RWPE1 (cell line): Measurements from ENCODE around the gene MAT1A.
"Not testable (repeated sequence)": the region's sequence is repeated elsewhere in the genome, so short reads cannot be mapped to it uniquely, and the experiment has no call there.

Source experiments
- CTCF ChIA-PET: fragments of 350-600 bp; sonication (Branson Sonifier 250); formaldehyde crosslinking; extraction: SDS; loops from one replicate; lab custom pipeline; 2021; lab: Yijun Ruan, JAX
- POLR2A ChIA-PET: fragments of 400-600 bp; formaldehyde crosslinking; extraction: SDS; loops from one replicate; lab custom pipeline; 2020; ENCODE audit warnings: antibody characterized with exemption; ENCODE audit not compliant: low non-redundant PET; lab: Yijun Ruan, JAX
- DNase-seq: peaks from one replicate; pipeline ENCODE4 v3.0.0; 2012; ENCODE audit warnings: low spot score
- H3K27ac ChIP-seq: fragments of 450-650 bp; 2 replicates; pipeline ENCODE4 v1.5.1; 2017
- TF ChIP-seq, protein P1 (sequence below): fragments of 450-650 bp; conservative IDR thresholded peaks from 2 replicates; pipeline ENCODE4 v1.5.1; 2017; ENCODE audit warnings: low read depth, mild to moderate bottlenecking

MAT1A gene

DNA sequence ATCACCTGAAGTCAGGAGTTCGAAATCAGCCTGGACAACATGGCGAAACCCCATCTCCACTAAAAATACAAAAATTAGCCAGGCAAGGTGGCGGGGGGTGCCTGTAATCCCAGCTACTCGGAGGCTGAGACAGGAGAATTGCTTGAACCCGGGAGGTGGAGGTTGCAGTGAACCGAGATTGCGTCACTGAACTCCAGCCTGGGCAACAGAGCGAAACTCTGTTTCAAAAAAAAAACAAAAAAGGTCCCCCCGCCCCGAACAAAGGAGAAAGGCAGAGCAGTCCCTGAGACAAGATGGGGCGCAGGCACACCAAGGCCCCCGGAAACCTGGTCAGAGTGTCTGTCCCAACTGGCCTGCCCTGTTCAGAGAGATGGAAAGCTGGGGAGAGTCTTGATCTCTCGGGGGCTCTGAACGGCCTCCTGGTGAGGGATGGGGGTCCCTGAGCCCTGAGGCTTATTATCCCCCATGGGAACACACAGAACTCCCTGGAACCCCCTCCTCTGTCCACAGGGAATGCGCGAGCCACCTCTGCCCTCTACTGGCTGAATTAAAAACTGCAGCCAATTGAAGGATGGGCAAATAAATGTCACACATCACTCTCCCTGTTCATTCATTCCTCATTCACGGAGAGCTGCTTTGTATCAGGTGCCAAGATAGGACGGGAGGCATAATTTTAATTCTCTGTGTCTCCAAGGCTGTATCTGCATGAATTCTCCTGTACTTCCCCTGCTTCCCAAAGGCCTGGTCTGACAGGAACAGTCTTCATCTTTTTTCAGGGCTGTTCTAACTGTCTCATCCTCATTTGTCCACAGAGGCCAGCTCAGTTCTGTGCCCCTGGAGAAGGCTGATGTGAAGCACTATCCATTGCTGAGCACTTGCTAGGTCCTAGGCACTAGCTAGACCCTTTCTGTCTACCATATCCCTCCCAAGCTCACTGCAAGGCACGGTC is 28.9 kb downstream of the MAT1A start:
- ChIA-PET CTCF (interaction anchor here (0.5 to 1.6 kb wide), 21 partner anchors 9 to 1285 kb away, joined by 3 to 10 read pairs (median 4); no protein-coding TSS in a partner anchor), POLR2A (no interaction called here)
- H3K27ac ChIP-seq, result no peak overlapping the region
- peak; percentile 42 for DNase-seq
- TF ChIP-seq, protein P1, sequence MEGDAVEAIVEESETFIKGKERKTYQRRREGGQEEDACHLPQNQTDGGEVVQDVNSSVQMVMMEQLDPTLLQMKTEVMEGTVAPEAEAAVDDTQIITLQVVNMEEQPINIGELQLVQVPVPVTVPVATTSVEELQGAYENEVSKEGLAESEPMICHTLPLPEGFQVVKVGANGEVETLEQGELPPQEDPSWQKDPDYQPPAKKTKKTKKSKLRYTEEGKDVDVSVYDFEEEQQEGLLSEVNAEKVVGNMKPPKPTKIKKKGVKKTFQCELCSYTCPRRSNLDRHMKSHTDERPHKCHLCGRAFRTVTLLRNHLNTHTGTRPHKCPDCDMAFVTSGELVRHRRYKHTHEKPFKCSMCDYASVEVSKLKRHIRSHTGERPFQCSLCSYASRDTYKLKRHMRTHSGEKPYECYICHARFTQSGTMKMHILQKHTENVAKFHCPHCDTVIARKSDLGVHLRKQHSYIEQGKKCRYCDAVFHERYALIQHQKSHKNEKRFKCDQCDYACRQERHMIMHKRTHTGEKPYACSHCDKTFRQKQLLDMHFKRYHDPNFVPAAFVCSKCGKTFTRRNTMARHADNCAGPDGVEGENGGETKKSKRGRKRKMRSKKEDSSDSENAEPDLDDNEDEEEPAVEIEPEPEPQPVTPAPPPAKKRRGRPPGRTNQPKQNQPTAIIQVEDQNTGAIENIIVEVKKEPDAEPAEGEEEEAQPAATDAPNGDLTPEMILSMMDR, result peak; percentile 89

DNA sequence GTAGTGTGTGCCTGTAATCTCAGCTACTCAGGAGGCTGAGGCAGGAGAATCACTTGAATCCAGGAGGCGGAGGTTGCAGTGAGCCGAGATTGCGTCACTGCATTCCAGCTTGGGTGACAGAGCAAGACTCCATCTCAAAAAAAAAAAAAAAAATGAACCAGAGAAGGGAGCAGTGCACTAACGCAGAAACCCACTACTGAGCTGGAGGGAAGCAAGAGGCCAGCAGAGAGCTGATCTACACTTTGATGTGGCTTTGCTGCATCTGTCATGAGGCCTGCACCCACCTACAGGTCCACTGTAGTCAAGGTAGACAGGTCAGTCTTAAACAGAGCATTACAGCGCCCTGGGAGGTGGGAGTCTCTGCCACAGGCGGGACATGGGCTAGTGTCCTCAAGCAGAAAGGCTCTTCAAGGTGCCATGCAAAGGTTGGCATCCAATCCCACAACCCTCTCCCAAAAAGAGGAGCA is 30.0 kb downstream of the MAT1A start:
- no peak overlapping the region for H3K27ac ChIP-seq
- CTCF ChIA-PET, result interaction anchor here (0.6 to 1.0 kb wide), 2 partner anchors 100 to 116 kb away, joined by 4 read pairs; no protein-coding TSS in a partner anchor
- DNase-seq, result no peak
- TF ChIP-seq, protein P1, result no peak
- POLR2A ChIA-PET, result no interaction called here

DNA sequence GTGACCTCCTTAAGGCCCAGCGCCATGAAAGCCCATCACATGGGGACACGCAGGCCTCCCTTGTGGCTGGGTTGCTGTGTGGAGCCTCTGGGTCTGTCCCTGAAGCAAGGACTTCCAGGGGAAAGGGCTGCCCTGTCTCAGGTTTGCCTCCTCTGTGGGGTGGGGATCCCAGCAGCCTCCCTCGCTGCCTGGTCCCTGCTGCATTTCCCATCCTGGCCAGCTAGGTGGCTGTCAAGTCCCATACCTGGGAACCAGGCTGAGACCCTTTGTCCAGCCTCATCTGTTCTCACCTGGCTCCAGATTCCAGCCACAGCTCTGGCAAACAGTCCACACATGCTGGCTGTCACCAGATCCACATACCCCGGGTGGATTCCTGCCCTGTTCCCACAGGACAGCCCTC is 32.7 kb downstream of the MAT1A start:
- CTCF ChIA-PET, result interaction anchor here (0.6 kb wide), 1 partner anchor 882 kb away, joined by 3 read pairs; no protein-coding TSS in a partner anchor
- H3K27ac ChIP-seq, POLR2A ChIA-PET: not testable (repeated sequence)
- DNase-seq, result peak; percentile 33

GRCh38 chr10:80254726-80255125 is 34.7 kb downstream of the MAT1A start:
- POLR2A ChIA-PET, DNase-seq, CTCF ChIA-PET, H3K27ac ChIP-seq: not testable (repeated sequence)

GRCh38 chr10:80253963-80254271 is 35.5 kb downstream of the MAT1A start:
- H3K27ac ChIP-seq, DNase-seq, CTCF ChIA-PET: not testable (repeated sequence)

DNA sequence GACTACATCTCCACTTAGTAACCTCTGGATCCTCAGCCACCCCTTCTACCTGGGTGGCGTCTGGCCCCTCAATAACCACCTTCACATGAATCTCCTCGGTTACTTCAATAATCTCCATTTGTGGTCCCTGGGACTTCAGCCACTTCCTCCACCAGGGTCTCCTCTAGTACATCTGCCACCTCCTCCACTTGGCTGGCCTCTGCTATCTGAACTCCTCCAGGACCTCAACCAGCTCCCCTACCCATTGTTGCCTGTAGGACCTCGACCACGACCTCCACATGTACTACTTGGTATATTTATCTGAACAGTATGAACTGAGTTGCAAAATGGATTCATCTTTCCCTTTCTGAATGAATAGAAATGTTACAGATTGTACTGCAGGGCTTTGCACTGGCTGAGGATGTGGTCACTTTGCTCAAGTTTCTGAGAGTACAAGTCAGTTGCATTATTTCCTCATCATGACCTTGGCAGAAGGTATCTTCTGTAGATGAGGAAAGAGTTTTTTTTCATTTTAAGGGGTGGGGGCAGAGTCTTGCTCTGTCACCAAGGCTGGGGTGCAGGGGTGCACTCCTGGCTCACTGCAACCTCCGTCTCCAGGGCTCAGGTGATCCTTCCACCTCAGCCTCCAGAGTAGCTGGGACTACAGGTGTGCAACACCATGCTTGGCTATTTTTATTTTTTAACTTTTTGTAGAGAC is 36.0 kb downstream of the MAT1A start:
- POLR2A ChIA-PET, result no interaction called here
- no peak overlapping the region for H3K27ac ChIP-seq
- TF ChIP-seq, protein P1, result no peak
- CTCF ChIA-PET, result interaction anchor here (0.7 kb wide), 1 partner anchor 116 kb away, joined by 3 read pairs; no protein-coding TSS in a partner anchor
- DNase-seq, result no peak

More at GRCh38 chr10:80253963-80254271, 35.5 kb downstream of the MAT1A start:
- POLR2A ChIA-PET, result not testable (repeated sequence)

DNA sequence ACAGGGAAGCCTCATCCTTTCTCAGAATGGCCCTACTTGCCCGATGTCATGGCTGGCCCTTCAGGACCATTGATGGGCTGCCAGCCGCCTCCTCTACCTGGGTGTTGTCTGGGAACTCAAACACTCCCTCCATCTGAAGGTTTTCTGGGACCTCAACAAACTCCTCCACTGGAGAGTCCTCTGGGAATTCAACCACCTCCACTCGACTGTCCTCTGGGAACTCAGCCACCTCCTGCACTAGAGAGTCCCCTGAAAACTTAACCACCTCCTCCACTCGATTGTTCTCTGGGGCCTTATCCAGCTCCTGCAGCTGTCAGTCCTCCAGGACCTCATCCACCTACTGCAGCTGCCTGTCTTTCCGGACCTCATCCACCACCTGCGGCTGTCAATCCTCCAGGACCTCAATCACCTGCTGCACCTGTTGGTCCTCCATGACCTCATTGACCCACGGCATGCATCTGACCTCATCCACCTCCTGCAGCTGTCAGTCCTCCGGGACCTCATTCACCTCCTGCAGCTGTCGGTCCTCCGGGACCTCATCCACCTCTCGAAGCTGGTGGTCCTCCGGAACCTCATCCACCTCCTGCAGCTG is 37.1 kb downstream of the MAT1A start:
- TF ChIP-seq, protein P1, result no peak
- ChIA-PET POLR2A (no interaction called here), CTCF (interaction anchor here (0.6 to 0.7 kb wide), 2 partner anchors 211 to 1132 kb away, joined by 3 read pairs; no protein-coding TSS in a partner anchor)
- no peak for DNase-seq
- H3K27ac ChIP-seq, result no peak overlapping the region

GRCh38 chr10:80251703-80252280 is 37.7 kb downstream of the MAT1A start:
- CTCF ChIA-PET, POLR2A ChIA-PET, H3K27ac ChIP-seq, DNase-seq: not testable (repeated sequence)

DNA sequence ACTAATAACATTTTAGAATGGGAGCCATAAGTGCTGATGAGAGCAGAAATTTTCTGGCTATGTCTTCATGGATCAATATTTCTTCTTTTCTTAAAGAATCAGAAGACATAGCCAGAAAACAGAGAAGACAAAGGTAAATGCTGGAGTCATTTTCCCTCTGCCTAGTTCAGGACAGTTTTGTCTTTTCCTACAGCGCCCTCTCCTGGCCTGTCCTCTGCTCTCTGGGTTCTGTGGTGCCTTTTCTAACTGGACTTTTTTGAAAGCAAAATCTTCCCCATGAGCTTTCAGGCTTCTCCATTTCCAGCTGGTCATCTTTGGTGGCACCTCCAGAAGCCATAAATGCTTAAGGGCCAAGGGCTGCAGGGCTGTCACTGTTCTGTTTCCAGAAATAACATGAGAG is 39.1 kb downstream of the MAT1A start:
- H3K27ac ChIP-seq, DNase-seq, POLR2A ChIA-PET, CTCF ChIA-PET: not testable (repeated sequence)

- POLR2A ChIA-PET, H3K27ac ChIP-seq, CTCF ChIA-PET, DNase-seq: not testable (repeated sequence)
Measured at GRCh38 chr10:80249906-80250305, 39.6 kb downstream of the MAT1A start.

- H3K27ac ChIP-seq, POLR2A ChIA-PET, CTCF ChIA-PET, DNase-seq: not testable (repeated sequence)
Measured at GRCh38 chr10:80247611-80248010, 41.8 kb downstream of the MAT1A start.
